GM12878 (cell line): ENCODE data around the gene SLC25A15. TPM values are rescaled to one million over a fixed set of nuclear protein-coding genes. Genes with fewer than 3 reads are reported as not detected.

Experiments
- CHD4 ChIP-seq: fragments of 200-600 bp; sonication (generic); IDR thresholded peaks from 2 replicates; pipeline ENCODE4 v1.6.1; 2016; ENCODE audit warnings: mild to moderate bottlenecking
- EP300 ChIP-seq, 2 experiments: fragments of 150-350 bp in 1 of 2; IDR thresholded peaks; 2 replicates each; pipeline ENCODE4 v1.6.1; 2011 to 2012; ENCODE audit warnings: low read depth in 2 of 2, low read length in 2 of 2, borderline replicate concordance in 1 of 2, improper control_type of control experiment in 1 of 2, inconsistent platforms in 1 of 2; ENCODE audit not compliant: control insufficient read depth in 1 of 2
- ETV6 ChIP-seq, 2 experiments: fragments of 450-650 bp in 1 of 2; IDR thresholded peaks in 1 of 2; conservative IDR thresholded peaks in 1 of 2; 2 replicates each; pipeline ENCODE4 v1.6.1; 2014; ENCODE audit warnings: antibody characterized with exemption in 1 of 2, borderline replicate concordance in 1 of 2, low read depth in 1 of 2, mild to moderate bottlenecking in 1 of 2, moderate library complexity in 1 of 2
- EZH2 ChIP-seq: IDR thresholded peaks from 2 replicates; pipeline ENCODE4 v1.6.1; 2012; ENCODE audit warnings: low read depth, mild to moderate bottlenecking, control low read depth, inconsistent platforms, low read length, borderline replicate concordance; ENCODE audit not compliant: control insufficient read depth
- HDGF ChIP-seq: fragments of 450-650 bp; IDR thresholded peaks from 2 replicates; pipeline ENCODE4 v1.6.1; 2016; ENCODE audit warnings: antibody characterized with exemption
- JUNB ChIP-seq: IDR thresholded peaks from 2 replicates; pipeline ENCODE4 v1.6.1; 2016; ENCODE audit warnings: antibody characterized with exemption, mild to moderate bottlenecking
- KAT2A ChIP-seq: conservative IDR thresholded peaks from 2 replicates; pipeline ENCODE4 v1.6.1; 2011; ENCODE audit warnings: low read depth, low read length; ENCODE audit not compliant: control insufficient read depth
- KLF5 ChIP-seq: fragments of 450-650 bp; IDR thresholded peaks from 2 replicates; pipeline ENCODE4 v1.6.1; 2014; ENCODE audit warnings: mild to moderate bottlenecking; ENCODE audit not compliant: partially characterized antibody
- MEF2A ChIP-seq: IDR thresholded peaks from 2 replicates; pipeline ENCODE4 v1.6.1; 2011; ENCODE audit warnings: low read depth, mild to moderate bottlenecking, low read length, moderate library complexity; ENCODE audit not compliant: insufficient read depth
- MTA2 ChIP-seq: fragments of 450-650 bp; IDR thresholded peaks from 2 replicates; pipeline ENCODE4 v1.6.1; 2016; ENCODE audit warnings: low read depth, mild to moderate bottlenecking, moderate library complexity
- MXI1 ChIP-seq: fragments of 150-350 bp; IDR thresholded peaks from 2 replicates; pipeline ENCODE4 v1.6.1; 2011; ENCODE audit warnings: low read depth, mild to moderate bottlenecking, inconsistent platforms, low read length, improper control_type of control experiment
- NR2C1 ChIP-seq: fragments of 450-650 bp; IDR thresholded peaks from 2 replicates; pipeline ENCODE4 v1.6.1; 2017; ENCODE audit warnings: antibody characterized with exemption, mild to moderate bottlenecking, moderate library complexity
- NRF1 ChIP-seq: conservative IDR thresholded peaks from 2 replicates; pipeline ENCODE4 v1.6.1; 2011; ENCODE audit warnings: mild to moderate bottlenecking, low read depth, low read length, improper control_type of control experiment
- RFX5 ChIP-seq: IDR thresholded peaks from 2 replicates; pipeline ENCODE4 v1.6.1; 2011; ENCODE audit warnings: low read depth, low read length, improper control_type of control experiment
- SIX5 ChIP-seq: IDR thresholded peaks from 2 replicates; pipeline ENCODE4 v1.6.1; 2011; ENCODE audit warnings: mild to moderate bottlenecking, low read depth, low read length, moderate library complexity; ENCODE audit not compliant: severe bottlenecking
- SPI1 ChIP-seq: IDR thresholded peaks from 2 replicates; pipeline ENCODE4 v1.6.1; 2011; ENCODE audit warnings: low read depth, mild to moderate bottlenecking, low read length, moderate library complexity, borderline replicate concordance; ENCODE audit not compliant: insufficient read depth
- TCF7 ChIP-seq: IDR thresholded peaks from 2 replicates; pipeline ENCODE4 v1.6.1; 2014; ENCODE audit warnings: antibody characterized with exemption, borderline replicate concordance
- ZNF384 ChIP-seq: IDR thresholded peaks from 2 replicates; pipeline ENCODE4 v1.6.1; 2012; ENCODE audit warnings: low read depth, mild to moderate bottlenecking, low read length, improper control_type of control experiment, borderline replicate concordance
- ZNF622 ChIP-seq: fragments of 450-650 bp; IDR thresholded peaks from 2 replicates; pipeline ENCODE4 v1.6.1; 2017; ENCODE audit warnings: mild to moderate bottlenecking, inconsistent platforms
- polyA plus RNA-seq, 11 experiments: library from polyadenylated mRNA; depleted of rRNA in 4 of 11; unstranded in 6 of 11; stranded (reverse) in 5 of 11; fragments of >200 nt; fragmentation: Nextera tagmentation in 4 of 11; fragmentation: Illumina TruSeq in 1 of 11; extraction: Ambion mirVana in 4 of 11; extraction: Trizol in 1 of 11; gene quantifications; 1 replicate in 1 of 11; 2 replicates in 10 of 11; pipeline versions ENCODE4 v1.2.1 to v1.2.3, GENCODE V29; 2011 to 2016; ENCODE audit warnings: inconsistent platforms in 2 of 11, missing spikeins in 2 of 11, low read depth in 1 of 11
- total RNA-seq, 4 experiments: library from RNA; depleted of rRNA in 3 of 4; stranded (reverse); fragments of >200 nt in 3 of 4; fragmentation: Illumina TruSeq in 1 of 4; extraction: Trizol in 1 of 4; gene quantifications; 2 replicates each; pipeline versions ENCODE4 v1.2.1 to v1.2.3, GENCODE V29; 2013 to 2021
- TF ChIP-seq, protein P1 (sequence below): fragments of 450-650 bp; IDR thresholded peaks from 2 replicates; pipeline ENCODE4 v1.6.1; 2016; ENCODE audit warnings: mild to moderate bottlenecking
- TF ChIP-seq, protein P2 (sequence below): fragments of 450-650 bp; IDR thresholded peaks from 2 replicates; pipeline ENCODE4 v1.6.1; 2018; ENCODE audit warnings: mild to moderate bottlenecking, low read depth, moderate library complexity; ENCODE audit not compliant: partially characterized antibody
- TF ChIP-seq, protein P3 (sequence below): IDR thresholded peaks from 2 replicates; pipeline ENCODE4 v1.6.1; 2012; ENCODE audit warnings: low read depth, low read length, improper control_type of control experiment
- TF ChIP-seq, protein P4 (sequence below): fragments of 450-650 bp; IDR thresholded peaks from 2 replicates; pipeline ENCODE4 v1.6.1; 2014; ENCODE audit warnings: mild to moderate bottlenecking

The SLC25A15 gene
- total and polyA plus RNA-seq, 10 of the 15 experiments (the other 5 are each of a cell fraction or from before 2014, with no cell fraction given): 2.7 to 20.6 (median 15.0) TPM

DNA sequence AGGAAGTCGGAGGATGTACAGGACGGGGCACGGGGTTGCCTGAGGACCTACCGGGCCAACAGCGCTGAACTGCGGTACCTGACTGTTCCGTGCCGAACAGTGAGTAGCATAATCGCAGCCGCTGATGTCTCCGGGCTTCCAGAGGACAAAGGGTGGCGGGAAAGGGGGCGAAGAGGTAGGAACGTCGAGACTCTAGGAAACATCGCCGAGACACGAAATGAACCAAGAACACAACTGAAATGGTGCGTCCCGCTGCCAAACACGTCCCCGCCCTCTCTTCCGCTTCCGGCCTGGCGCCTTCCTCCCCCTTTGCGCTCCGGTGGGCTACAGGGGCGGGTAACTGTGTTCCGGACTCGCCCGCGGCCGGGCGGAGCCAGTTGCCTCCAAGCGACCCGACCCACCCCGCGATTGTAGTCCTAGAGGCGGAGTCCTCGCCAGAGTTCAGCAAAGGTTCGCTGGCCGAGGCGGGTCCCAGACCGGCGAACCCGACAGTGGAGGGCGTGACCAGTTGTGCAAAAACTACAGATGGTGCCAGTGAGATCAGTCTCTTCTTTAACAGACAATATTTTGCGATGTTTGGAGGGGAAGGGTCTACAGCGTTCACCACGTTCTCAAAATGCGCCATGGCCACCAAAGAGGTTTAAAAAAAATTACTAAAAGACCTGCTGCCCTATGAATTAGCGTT, 18.3 kb upstream of the SLC25A15 start, which contains the start of gene MRPS31 (continued):
- TF ChIP-seq SIX5: peak; percentile 78
- TF ChIP-seq, protein P1, sequence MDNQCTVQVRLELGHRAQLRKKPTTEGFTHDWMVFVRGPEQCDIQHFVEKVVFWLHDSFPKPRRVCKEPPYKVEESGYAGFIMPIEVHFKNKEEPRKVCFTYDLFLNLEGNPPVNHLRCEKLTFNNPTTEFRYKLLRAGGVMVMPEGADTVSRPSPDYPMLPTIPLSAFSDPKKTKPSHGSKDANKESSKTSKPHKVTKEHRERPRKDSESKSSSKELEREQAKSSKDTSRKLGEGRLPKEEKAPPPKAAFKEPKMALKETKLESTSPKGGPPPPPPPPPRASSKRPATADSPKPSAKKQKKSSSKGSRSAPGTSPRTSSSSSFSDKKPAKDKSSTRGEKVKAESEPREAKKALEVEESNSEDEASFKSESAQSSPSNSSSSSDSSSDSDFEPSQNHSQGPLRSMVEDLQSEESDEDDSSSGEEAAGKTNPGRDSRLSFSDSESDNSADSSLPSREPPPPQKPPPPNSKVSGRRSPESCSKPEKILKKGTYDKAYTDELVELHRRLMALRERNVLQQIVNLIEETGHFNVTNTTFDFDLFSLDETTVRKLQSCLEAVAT: peak; percentile 78
- TF ChIP-seq ZNF622: no peak
- TF ChIP-seq, protein P2, sequence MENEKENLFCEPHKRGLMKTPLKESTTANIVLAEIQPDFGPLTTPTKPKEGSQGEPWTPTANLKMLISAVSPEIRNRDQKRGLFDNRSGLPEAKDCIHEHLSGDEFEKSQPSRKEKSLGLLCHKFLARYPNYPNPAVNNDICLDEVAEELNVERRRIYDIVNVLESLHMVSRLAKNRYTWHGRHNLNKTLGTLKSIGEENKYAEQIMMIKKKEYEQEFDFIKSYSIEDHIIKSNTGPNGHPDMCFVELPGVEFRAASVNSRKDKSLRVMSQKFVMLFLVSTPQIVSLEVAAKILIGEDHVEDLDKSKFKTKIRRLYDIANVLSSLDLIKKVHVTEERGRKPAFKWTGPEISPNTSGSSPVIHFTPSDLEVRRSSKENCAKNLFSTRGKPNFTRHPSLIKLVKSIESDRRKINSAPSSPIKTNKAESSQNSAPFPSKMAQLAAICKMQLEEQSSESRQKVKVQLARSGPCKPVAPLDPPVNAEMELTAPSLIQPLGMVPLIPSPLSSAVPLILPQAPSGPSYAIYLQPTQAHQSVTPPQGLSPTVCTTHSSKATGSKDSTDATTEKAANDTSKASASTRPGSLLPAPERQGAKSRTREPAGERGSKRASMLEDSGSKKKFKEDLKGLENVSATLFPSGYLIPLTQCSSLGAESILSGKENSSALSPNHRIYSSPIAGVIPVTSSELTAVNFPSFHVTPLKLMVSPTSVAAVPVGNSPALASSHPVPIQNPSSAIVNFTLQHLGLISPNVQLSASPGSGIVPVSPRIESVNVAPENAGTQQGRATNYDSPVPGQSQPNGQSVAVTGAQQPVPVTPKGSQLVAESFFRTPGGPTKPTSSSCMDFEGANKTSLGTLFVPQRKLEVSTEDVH: peak; percentile 97
- TF ChIP-seq, protein P3, sequence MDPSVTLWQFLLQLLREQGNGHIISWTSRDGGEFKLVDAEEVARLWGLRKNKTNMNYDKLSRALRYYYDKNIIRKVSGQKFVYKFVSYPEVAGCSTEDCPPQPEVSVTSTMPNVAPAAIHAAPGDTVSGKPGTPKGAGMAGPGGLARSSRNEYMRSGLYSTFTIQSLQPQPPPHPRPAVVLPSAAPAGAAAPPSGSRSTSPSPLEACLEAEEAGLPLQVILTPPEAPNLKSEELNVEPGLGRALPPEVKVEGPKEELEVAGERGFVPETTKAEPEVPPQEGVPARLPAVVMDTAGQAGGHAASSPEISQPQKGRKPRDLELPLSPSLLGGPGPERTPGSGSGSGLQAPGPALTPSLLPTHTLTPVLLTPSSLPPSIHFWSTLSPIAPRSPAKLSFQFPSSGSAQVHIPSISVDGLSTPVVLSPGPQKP: peak; percentile 95
- TF ChIP-seq, protein P4, sequence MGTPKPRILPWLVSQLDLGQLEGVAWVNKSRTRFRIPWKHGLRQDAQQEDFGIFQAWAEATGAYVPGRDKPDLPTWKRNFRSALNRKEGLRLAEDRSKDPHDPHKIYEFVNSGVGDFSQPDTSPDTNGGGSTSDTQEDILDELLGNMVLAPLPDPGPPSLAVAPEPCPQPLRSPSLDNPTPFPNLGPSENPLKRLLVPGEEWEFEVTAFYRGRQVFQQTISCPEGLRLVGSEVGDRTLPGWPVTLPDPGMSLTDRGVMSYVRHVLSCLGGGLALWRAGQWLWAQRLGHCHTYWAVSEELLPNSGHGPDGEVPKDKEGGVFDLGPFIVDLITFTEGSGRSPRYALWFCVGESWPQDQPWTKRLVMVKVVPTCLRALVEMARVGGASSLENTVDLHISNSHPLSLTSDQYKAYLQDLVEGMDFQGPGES: peak; percentile 64; the same call in 1 of the 2 replicates
- TF ChIP-seq EP300 (IDR thresholded peaks at IDR 0.05; ENCODE audit: borderline replicate concordance in 1 of 2, control insufficient read depth in 1 of 2, low read depth in 2 of 2, low read length in 2 of 2): no peak
- 0 out of 2 replicates have a peak, but pooled peaks have one; percentile 72 for TF ChIP-seq MEF2A
- no peak for TF ChIP-seq KAT2A
- TF ChIP-seq MTA2: peak; percentile 53; the same call in 1 of the 2 replicates
- peak; percentile 67 for TF ChIP-seq TCF7
- TF ChIP-seq SPI1: 0 out of 2 replicates have a peak, but pooled peaks have one; percentile 32
- peak; percentile 34; the same call in 1 of the 2 replicates for TF ChIP-seq HDGF
- TF ChIP-seq KLF5: peak; percentile 91
- TF ChIP-seq ZNF384: no peak
- no peak for TF ChIP-seq NRF1
- no peak; the same call in 1 of the 2 replicates for TF ChIP-seq JUNB
- TF ChIP-seq NR2C1: peak; percentile 86
- TF ChIP-seq MXI1: peak; percentile 75
- TF ChIP-seq RFX5: no peak; the same call in 1 of the 2 replicates
- TF ChIP-seq EZH2: no peak
- TF ChIP-seq CHD4: no peak
- TF ChIP-seq ETV6 (conservative IDR thresholded peaks at IDR 0.05 in 1 of 2, IDR thresholded peaks at IDR 0.05 in 1 of 2; ENCODE audit: borderline replicate concordance in 1 of 2, low read depth in 1 of 2): peak in 1 of 2 experiments; percentile 54; a peak in 1 of 4 replicates
